ENCODE measurements around the gene ZCCHC4.
"Not testable (repeated sequence)": the region's sequence is repeated elsewhere in the genome, so short reads cannot be mapped to it uniquely, and the experiment has no call there.

Gene ZCCHC4

DNA sequence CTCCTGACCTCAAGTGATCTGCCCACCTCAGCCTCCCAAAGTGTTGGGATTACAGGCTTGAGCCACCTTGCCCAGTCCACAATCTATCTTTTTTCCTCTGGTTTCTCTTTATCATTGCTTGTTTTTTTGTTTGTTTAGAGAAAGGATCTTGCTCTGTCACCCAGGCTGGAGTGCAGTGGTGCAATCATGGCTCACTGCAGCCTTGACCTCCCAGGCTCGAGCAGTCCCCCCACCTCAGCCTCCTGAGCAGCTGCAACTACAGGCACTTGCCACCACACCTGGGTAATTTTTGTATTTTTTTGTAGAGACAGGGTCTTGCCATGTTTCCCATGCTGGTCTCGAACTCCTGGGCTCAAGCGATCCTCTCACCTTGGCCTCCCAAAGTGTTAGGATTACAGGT, 15.9 kb downstream of the ZCCHC4 start:
- DNase-seq: not testable (repeated sequence)

DNA sequence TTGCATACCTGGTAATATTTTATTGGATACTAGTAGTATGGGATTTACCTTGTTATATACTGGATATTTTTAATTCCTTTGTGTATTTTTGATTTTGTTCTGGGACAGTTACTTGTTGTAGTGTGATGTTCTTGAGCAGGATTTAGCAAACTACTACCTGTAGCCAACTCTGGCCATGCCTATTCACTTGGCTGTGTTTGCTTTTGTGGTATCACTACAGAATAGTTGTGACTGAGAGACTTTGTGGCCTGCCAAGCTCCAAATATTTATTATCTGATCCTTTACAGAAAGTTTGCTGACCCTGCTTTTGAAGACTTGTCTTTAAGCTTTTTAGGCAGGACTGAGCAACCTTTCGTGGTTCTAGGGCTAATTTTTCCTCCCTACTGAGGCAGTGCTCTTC, 17.8 kb downstream of the ZCCHC4 start:
- no peak for DNase-seq

DNA sequence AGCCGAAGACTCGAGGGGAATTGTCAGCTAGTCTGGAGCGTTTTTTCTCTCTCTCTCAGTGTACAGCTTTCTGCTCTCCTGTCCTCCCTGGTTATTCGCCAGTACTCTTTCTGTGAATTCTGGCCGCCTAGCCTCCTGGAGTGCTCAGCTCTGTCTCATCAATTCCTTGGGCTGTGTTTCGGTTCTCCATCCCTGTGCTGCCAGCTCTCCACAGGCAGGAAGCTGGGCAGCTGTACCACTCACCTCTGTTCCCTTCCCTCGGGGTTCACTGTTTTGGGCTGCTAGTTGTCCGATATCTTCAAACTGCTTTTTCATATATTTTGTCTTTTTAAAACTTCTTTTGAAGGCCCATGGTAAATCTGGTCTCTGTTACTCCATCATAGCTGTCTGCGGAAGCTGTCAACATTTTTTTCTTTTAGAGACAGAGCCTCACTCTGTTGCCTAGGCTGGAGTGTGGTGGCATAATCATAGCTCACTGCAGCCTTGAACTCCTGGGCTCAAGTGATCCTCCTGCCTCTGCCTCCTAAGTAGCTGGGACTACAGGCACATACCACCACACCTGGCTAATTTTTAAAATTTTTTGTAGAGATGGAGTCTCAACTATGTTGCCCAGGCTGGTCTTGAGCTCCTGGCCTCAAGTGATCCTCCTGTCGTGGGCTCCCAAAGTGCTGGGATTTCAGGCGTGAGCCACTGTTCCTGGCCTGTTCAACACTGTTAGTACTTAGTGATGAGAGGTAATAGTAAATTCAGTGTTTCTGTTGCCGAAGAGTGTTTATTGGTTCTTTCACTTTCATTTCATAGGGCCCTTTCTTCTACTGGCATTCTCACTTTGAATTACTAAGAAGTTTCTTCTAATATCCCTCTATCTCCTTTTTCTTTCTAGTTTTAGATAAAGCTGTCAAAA, 18.6 kb downstream of the ZCCHC4 start:
- no peak for DNase-seq

DNA sequence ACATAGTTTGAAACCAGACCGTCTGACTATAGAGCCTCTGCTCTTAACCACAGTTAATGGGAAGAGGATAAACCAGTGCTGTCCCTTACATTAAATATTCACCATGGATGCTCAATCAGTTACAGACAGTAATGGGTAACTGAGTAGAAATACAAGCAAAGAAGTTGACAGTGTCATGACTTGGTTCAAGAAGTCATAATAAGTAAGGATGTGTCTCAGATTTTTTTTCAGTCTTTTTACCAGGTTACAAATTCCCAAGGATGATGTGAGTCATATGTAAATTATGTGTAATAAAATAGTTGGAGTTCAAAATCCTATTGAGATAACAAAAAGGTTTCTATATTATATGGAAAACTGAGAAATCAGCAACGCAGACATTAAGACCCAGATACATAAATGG, 31.1 kb downstream of the ZCCHC4 start:
- DNase-seq: no peak

DNA sequence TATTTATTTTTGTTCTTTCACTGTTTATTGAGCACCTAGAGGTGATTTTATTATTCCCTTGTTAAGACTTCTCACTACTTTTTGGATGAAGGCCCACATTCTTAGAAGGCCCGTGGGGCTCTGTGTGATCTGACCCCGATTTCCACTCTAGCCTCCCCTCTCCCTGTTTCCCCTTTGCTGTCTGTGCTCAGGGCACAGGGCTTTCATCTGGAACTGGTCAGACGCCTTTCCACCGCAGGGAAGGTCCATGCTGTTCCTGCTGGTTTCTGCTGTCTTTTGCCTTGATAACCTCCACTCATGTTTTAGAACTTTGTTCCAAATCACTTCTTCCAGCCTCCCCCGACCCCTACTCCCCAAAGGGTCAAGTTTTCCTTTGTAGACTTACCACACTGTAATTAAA, 33.2 kb downstream of the ZCCHC4 start:
- DNase-seq: no peak

DNA sequence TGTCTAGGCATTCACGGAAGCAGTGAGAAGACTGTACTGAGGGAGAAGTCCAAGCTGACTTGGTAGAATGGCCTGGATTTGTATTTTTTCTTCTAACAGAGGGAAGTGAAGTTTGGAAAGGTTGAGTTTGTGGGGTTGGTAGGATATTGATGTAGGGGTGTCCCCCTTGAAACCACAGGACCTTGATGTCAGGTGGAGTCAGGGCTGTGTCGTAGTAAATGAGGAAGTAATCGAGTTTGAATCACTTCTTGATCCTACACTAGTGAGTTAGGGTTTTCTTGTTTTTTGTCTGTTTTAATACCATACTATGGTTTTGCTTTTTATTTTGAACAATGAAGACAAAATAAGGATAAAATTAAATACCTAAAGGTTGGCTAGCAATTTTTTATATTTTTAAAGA, 34.3 kb downstream of the ZCCHC4 start:
- no peak for DNase-seq

DNA sequence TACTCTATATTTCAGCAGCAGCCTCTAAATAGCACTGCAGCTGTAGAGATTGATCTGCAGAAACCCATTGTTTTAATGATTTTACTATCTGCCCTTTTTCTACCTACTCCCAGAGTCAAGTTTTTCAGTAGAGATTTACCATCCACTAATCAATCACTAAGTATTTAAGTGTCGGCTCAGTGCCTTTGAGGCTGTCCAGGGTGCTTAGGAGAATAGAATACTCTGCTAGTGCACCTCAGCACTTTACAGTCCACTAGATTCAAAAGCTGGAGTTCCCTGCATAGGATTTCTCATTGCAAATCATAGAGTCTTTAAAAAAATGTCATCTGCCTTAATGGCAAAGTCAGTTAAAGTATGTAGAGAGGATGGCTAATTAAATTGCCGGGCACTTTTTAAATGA, 34.9 kb downstream of the ZCCHC4 start:
- DNase-seq: no peak

DNA sequence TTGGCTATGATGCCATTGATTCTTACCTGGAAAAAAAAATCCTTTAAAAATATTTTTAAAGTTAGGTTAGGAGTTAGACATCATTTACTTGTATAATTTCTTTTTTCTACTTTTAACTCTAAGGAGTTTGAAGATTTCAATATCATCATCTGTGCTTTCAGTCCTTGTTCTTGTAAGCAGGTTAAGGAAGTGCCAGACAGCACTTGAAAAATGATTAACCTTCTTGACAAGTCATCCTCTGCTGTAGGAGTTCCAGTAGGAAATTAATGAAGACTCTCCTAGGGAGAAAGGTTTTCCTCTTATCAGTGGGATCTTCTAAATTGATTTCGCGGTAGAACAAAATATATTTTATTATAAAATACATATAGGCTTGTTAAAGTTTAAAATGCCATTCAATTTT, 35.4 kb downstream of the ZCCHC4 start:
- no peak for DNase-seq

DNA sequence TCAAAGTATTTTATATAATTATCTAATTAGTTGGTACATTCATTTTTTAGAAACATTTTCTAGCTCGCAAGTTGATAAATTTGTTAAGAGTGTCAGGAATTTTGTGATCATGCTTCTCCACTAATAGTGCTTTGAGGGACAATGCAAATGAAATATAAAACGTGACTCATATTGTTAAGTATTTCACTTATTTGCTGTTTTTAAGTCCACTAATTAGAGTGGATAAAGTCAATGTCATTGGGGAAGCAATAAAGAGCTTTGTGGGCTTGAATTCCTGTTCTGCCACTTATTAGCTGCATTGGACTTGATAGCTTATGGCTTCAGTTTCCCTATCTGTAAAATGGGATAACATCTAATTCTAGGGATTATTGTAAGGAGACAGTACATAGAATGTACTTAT, 38.0 kb downstream of the ZCCHC4 start:
- no peak for DNase-seq

DNA sequence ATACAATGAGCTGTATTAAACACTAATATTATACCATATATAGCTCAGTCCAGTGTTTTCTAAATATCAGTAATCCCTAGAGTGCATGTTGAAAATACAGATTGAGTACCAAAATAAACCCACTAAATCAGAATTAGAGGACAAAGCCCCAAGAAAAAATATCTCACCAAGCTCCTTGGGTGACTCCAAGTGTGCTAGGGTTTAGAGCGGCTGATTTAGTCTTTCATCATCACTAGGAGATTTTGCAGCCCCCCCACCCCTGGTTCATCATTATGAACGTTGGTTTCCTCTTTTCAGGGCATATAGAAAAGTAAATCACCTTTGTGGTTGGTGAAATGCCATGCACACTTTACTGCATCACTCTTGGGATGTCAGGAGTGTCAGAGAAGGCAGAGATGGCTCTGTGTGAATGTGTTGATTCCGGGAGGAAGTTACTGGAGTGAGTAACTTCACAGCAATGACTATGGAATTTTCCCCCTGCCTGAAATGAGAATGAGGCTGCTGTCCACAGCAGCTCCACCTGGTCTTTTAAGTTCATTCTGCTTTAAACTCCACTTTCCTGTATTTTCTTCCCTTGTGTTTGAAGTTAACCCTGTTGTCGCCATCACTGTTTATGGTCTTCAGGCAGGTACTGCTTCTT, 39.3 kb downstream of the ZCCHC4 start:
- no peak for DNase-seq

DNA sequence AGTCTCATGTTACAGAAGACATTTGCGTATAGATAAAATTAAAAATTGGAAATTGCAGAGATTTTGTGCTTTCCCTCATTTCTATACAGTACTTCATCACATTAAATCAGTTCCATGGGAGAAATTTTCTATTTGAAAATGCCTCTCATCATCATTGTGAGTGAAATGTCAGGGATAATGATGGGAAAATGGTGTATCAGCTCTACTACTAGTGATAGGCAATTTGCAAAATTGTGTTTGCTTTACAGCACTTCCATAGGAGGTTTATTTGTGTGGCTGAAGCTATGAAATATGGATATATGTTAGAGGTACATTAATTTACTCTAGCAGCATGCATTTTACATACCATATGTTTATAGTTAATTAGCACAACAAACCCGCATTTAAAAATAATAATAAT, 43.5 kb downstream of the ZCCHC4 start:
- DNase-seq: no peak

DNA sequence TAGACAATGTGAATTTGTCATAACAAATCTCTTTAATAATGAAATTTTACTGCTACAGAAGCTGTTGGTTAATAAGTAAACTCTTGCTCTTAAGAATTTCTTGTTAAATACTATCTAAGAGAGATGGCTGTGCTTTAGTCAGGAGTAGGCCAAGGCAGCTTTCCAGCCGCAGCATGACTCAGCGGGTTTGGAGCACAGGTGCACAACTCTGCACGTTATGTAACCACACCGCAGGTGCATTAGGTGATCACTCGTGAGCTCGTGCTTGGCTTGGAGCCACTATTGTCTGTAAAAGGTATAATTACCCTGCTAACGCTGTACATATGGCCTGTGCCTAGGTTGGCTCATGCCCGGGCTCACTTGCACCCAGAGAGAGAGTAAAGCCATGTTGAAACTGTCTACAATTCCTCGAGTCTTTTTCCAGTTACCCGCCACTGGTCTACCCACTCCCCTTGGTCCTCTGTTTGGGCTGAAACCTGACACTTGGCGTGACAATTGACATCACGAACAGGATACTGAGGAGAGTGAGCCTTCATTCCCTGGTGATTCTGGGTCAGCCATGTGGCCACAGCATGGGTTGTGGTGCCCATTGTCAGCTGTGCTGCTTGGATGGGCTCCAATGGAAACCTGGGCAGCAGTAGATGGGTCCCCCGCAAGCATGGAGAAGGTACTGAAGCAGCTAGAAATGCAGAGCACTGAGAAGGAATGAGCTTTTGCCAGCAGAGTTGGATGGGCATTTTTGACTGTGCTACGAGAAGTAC, 46.1 kb downstream of the ZCCHC4 start:
- no peak for DNase-seq

DNA sequence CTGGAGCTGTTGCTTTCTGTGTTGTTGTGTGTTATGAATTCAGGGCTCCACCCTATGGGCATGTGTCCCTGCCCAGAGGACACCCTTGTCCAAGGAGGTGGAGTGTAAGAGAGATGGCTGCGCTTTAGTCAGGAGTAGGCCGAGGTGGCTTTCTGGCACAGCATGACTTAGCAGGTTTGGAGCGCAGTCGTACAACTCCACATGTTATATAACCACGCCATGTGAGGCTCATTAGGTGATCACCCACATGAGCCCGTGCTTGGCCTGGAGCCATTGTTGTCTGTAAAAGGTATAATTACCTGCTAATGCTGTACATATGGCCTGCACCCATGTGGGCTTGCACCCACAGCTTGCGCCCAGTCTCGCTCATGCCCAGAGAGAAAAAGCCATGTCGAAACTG, 48.7 kb downstream of the ZCCHC4 start:
- DNase-seq: no peak

DNA sequence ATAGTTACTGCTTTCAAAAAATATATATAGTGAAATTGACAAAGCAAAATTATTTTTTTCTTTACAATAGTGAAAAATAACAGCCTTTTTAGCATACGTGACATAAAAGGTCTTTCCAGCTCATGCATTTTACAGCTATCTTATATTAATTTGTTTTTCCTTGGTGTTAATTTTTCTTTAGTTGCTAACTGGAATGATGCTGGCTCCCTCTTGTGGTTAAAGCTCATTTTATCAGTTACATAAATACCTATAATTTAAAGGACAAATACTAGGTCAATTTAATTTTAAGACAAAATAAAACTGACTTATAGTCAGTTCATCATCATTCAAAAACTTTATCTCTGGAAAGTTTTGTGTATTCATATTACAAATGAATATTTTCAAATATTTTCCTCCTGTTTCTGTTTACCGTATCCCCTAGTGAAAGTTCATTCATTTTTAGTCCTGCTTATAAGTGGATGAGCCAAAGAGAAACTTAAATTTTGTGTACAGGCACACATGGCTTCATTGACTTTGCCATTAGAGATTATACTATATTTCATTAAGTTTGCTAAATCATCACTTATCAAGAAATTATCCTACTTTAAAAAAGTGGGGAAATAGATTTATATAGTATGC, 54.5 kb downstream of the ZCCHC4 start:
- DNase-seq: peak; percentile 32

DNA sequence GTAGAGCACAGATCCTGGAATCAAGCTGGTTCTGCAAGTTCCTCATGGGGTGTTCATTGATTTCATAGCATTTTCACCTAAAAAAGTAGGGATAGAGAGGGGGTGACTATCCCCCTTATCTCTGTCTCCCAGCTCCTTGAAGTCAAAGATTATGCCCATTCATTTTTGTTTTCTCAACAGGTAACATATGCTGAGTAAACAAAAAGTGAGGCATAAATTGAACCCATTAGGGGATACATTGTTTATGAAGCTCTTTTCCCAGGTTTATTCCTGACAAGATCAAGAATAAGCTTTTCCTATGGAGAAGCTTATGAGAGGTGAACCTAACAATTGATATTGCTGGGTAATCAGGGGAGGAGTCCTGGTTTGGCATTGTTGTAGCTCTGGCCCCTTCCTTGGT, 55.3 kb downstream of the ZCCHC4 start:
- DNase-seq: no peak

DNA sequence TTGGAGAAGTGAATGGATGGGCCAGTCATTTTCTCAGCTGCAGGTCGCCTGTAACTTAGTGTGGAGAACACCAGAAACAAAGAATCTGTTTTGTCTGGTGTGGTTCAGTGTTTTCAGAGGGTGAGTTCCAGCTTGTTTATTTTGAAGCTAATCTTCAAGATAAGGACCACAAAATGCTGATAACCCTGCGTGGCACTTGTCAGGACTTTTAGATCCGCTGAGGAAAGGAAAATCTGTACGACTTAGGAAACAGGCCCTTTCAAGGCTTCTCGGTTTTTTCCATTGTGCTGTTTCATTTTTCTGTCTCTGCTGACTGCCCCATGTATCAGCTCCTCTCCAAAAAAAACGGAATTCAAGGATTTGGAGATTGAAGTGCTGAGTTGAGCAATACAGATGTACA, 55.7 kb downstream of the ZCCHC4 start:
- no peak for DNase-seq

DNA sequence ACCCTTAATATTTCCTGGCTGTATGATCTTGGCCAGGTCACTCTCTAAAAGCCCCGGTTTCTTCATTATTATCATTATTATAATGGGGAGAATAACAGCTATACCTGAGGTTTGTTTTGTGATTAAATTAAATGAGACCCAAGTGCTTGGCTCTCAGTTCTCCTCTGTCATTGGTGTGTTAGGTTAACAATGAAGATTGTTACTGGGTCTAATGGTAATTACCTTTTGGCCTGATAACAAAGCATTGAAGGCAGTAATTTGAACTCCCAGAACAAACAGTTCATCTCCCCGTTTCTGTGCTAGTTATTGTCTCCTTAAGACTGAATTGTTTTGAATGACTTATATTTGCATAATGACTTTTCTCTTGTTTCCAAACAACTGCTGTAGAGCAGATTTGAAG, 57.7 kb downstream of the ZCCHC4 start:
- no peak for DNase-seq

DNA sequence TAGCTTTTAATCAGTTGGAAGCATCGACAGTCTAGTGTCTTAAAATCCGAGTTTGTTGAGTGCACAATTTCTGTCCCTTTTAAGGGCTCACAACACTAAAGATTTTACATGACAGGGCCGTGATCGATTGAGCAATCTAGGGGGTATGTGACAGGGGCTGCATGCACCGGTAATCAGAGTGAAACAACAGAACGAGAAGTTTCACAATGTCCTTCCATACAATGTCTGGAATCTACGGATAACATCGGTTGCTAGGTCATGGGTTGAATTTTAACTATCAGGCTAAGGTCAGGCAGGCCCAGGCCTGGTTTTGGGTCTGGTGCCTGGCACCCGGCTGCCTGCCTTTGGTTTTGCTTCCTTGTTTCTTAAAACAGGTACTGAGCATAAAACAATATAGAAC, 60.0 kb downstream of the ZCCHC4 start:
- DNase-seq: not testable (repeated sequence)

DNA sequence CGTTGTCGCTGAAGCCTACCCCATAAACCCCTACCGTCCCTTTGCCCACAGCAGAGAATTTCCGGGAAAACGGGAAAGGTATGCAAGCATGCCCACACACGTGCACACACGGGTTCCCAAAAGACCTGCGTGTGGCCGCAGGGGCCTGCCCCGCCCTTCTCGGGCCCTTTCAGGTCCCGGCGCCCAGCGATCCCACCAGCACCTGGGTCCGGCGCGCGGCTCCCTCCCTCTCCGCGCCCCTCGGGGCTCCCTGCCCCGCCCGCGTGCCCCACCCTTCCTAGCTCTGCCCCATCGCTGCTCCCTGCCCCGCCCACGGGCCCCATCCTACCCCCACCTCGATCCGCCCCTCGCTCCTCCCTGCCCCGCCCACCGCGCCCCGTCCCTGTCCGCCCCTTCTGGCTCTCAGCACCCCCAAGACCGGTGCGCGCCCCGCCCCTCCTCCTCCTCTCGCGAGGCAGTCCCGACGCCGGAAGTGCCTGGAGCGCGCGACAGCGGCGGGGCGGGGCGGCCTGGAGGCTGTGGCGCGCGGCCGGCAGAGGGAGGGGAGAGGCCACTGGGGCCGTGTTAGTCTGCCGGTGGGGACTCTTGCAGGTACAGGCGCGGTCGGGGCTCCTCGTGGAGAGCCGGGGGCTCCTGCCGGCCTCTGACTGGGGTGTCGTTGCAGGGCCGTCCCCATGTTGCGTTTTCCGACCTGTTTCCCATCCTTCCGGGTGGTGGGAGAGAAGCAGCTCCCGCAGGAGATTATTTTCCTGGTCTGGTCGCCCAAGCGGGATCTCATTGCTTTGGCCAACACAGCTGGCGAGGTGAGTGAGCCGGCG, 64.4 kb downstream of the ZCCHC4 start, which contains the start of gene ANAPC4:
TSS of gene ANAPC4 (plus strand) at position 510 of the 818 bp plus-strand sequence. CDS start at position 675, 165 bp downstream.
- peak; percentile 77 for DNase-seq

DNA sequence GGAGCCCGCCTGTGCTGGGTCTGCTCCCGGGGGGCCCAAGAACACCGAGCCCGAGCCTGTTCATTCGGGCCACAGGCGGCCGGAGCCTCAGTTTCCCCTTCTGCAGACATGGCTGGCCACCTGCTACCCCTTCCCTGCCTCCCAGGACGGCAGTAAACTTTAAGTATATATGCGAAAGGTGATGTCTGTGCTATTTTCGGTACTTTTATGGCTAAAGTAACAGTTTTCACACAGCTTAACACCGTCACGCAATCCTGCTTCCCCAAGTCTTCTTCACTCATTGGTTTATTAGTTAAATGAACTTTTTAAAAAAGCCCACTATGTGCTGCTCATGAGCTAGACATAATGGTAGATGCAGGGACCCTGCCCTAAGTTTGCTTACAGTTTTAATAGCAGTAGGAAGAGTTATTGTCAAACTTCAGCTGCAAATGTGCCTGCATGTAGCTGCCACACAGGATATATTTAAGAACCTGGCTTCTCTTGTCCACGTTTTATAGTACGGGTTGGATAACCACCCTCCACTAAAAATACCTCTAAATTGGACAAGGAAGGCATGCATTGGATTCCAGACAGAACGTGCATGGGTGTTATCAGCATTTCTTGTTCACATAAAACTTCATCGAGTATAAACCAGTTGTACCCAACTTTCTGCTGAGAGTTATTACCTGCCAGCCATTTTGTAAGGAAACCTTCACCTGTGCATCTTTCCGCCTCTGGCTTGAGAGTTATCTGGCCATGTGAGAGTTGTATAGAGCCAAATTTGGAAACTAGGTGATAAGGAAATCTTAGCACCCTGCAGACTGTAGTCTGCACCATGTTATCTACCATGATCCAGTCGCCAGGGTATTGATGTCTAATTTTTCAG, 65.2 kb downstream of the ZCCHC4 start:
- no peak for DNase-seq

DNA sequence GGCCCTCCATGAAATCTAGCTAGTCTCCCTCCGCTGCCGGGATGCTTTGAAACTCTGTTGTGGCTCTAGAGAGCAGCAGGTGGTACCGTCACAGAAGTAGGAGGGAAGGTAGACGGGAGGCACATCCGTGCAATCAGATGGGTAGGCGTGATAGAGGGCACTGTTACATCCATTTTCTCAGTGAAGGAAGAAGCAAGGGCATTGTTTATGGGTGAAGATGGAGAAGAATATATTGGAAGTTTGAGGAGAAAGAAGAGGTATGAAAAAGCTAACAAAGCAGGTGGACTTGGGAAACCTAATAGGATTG, 65.8 kb downstream of the ZCCHC4 start:
- no peak for DNase-seq

DNA sequence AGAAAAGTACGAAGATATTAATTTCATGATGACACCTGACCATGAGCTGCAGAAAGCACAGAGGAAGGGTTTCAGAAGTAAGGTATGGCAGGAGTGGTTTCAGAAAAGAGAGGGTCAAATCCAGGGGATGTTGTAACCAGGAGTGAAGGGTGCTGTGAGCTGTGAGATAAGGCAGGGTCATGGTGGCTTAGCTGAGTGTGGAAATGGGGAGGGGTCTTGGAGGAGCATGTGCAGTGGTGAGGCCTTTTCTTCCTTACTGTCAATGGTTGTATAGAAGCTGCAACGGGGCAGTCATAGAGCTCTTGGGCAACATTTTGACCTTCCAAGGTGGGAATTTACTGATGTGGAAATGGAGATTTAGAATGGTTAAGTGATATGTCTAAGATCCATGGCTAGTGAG, 67.0 kb downstream of the ZCCHC4 start:
- DNase-seq: no peak

Data from NCI-H1694 treated with DMSO at 0.1 percent for 48 hours (cell line).